Cardiac fibroblast (primary cell): ENCODE data around the gene KCND3.

Experiments used
- DNase-seq, 2 donors: peaks; one replicate each; pipeline versions ENCODE4 v3.0.0 to v3.0.0-alpha.2; 2010; ENCODE audit warnings: low read depth in 2 of 2
- H3K4me3 ChIP-seq, 2 donors: replicated peaks in 1 of 2; 1 replicate in 1 of 2; 2 replicates in 1 of 2; pipeline ENCODE4 v1.5.1; 2011; ENCODE audit warnings: low read depth in 2 of 2, low read length in 2 of 2, mild to moderate bottlenecking in 2 of 2, moderate library complexity in 1 of 2
- TF ChIP-seq, protein P1 (sequence below): IDR thresholded peaks from one replicate; pipeline ENCODE4 v1.5.1; 2011; ENCODE audit warnings: low read depth, mild to moderate bottlenecking, low read length, inconsistent platforms

The KCND3 gene

DNA sequence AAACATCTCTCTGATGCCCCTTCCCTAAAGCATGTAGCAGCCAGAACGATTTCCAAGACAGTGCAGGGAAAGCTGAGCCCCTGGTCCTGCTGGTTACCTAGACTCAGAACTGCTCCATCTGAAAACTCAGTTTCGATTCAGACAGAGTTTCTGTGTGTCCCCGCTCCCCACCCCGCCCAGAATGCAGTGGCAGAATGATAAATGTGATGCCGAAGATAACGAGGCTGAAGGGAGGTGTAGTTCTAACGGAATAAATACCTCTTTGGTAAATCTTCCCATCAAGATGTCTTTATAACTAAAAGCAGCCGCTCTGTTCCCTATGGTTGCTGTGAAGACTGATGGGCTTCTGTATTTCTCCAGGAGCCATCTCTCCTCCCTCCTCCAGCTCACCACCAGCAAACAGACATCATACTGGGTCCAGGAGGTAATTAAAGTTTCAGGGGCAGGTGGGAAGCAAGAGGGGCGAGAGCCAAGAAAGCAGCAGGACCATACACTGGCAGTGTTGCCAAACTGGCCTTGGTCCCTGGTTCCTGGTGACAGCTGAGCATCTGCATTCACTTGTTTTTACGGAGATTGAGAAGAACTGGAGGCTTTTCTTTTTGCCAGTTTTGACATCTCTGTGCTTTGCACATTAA, 156.8 kb downstream of the KCND3 start:
- TF ChIP-seq, protein P1, sequence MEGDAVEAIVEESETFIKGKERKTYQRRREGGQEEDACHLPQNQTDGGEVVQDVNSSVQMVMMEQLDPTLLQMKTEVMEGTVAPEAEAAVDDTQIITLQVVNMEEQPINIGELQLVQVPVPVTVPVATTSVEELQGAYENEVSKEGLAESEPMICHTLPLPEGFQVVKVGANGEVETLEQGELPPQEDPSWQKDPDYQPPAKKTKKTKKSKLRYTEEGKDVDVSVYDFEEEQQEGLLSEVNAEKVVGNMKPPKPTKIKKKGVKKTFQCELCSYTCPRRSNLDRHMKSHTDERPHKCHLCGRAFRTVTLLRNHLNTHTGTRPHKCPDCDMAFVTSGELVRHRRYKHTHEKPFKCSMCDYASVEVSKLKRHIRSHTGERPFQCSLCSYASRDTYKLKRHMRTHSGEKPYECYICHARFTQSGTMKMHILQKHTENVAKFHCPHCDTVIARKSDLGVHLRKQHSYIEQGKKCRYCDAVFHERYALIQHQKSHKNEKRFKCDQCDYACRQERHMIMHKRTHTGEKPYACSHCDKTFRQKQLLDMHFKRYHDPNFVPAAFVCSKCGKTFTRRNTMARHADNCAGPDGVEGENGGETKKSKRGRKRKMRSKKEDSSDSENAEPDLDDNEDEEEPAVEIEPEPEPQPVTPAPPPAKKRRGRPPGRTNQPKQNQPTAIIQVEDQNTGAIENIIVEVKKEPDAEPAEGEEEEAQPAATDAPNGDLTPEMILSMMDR = no peak
- H3K4me3 ChIP-seq = no peak overlapping the region
- no peak for DNase-seq

DNA sequence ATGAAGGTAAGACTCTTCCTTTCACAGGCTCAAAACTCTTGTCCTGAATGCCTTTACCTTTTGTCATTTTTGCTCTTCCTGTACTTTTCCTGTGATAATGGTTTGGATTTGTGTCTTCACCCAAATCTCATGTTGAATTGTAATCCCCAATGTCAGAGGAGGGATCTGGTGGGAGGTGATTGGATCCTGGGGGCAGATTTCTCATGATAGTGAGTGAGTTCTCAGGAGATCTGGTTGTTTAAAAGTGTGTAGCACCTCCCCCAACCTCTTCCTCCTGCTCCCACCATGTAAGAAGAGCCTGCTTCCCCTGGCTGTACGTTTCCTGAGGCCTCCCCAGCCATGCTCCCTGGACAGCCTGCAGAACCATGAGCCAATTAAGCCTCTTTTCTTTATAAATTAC, 158.3 kb downstream of the KCND3 start:
- no peak overlapping the region for H3K4me3 ChIP-seq
- TF ChIP-seq, protein P1 = no peak
- DNase-seq = no peak

DNA sequence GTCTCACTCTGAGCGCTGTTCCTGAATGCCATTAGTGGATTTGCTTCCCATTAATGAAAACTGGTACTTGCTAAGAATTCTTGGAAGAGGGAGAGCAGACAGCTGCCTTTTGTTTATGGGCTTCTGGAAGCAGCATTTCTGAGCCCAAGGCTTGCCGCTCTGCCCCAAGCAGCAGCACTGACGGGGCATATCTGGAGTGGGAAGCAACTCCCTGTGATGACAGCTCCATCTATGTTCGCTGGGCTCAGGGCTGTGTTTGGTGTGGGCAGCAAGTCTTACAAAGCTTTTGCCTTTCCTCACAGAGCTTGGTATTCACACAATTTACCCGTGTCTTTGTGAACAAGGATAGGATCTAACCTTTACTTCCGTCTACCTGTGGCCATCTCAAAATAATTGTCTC, 161.5 kb downstream of the KCND3 start:
- no peak for DNase-seq
- TF ChIP-seq, protein P1 = no peak
- H3K4me3 ChIP-seq = no peak overlapping the region

DNA sequence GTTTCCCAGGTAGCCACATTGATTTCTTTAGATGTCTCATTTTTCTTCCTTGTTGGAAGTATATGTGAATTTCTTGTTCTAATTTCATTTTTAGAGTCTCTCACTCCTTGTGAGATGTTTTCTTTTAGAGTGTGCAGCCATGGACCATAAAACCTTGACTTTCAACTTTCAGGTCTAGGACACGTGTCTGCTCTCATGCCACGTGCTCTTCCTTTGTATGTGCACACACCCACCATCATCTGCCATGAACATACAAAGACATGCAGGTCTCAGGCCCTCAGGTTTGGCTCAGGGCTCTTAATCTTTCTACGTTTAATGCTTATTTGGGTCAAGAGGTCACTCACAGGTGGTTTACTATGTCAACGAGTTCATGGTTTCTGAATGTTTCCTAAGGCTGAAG, 163.2 kb downstream of the KCND3 start:
- TF ChIP-seq, protein P1 = no peak
- no peak for DNase-seq
- H3K4me3 ChIP-seq = no peak overlapping the region

DNA sequence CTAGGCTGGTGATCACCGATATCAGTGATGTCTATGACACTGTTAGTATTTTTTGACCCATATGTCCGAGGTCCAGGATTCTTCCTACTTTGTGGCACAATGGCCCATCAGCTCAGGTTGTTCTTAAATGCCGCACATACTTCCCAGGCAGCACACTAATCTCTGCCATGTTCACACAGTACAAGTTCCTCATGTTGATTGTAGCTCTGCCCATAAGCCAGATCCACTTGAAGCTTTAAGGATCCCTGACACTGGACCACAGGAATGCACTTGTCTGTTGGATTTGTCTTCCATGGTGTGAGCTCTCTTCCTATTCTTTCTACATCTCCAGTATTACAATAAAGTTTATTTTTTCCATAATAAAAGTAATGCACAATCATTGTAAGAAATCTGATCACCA, 164.3 kb downstream of the KCND3 start:
- H3K4me3 ChIP-seq = no peak overlapping the region
- no peak for DNase-seq
- TF ChIP-seq, protein P1 = no peak

DNA sequence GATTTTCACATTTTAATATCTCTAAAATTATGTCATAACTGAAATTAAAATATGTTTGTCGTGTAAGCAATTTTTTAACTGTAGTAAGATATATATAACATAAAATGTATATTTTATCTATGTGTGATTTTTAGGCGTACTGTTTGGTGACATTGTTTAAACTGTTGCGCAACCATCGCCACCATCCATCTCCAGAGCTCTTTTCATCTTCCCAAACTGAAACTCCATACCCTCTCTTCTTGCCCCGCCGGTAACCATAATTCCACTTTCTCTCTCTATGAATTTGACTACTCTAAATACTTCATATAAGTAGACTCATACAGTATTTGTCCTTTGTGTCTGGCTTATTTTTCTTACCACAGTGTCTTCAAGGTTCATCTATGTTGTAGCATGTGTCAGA, 167.3 kb downstream of the KCND3 start:
- no peak for DNase-seq
- TF ChIP-seq, protein P1 = no peak
- no peak overlapping the region for H3K4me3 ChIP-seq
